Measurements from ENCODE around the gene PRDX5. TPM values are rescaled to one million over a fixed set of nuclear protein-coding genes. Genes with fewer than 3 reads are reported as not detected.

Gene PRDX5
- total and polyA plus RNA-seq, 9 of the 15 experiments (the other 6 are each of a cell fraction or from before 2014, with no cell fraction given) = 40.8 to 327 (median 204) TPM

GRCh38 chr11:64355078-64355940 is 37.4 kb downstream of the PRDX5 start (continued):
- TF ChIP-seq, protein P1, sequence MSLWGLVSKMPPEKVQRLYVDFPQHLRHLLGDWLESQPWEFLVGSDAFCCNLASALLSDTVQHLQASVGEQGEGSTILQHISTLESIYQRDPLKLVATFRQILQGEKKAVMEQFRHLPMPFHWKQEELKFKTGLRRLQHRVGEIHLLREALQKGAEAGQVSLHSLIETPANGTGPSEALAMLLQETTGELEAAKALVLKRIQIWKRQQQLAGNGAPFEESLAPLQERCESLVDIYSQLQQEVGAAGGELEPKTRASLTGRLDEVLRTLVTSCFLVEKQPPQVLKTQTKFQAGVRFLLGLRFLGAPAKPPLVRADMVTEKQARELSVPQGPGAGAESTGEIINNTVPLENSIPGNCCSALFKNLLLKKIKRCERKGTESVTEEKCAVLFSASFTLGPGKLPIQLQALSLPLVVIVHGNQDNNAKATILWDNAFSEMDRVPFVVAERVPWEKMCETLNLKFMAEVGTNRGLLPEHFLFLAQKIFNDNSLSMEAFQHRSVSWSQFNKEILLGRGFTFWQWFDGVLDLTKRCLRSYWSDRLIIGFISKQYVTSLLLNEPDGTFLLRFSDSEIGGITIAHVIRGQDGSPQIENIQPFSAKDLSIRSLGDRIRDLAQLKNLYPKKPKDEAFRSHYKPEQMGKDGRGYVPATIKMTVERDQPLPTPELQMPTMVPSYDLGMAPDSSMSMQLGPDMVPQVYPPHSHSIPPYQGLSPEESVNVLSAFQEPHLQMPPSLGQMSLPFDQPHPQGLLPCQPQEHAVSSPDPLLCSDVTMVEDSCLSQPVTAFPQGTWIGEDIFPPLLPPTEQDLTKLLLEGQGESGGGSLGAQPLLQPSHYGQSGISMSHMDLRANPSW (CRISPR knock-in tag; IDR thresholded peaks at IDR 0.05) = no peak
- no peak for TF ChIP-seq SNIP1 (IDR thresholded peaks at IDR 0.05; ENCODE audit: low read depth)
- no peak for TF ChIP-seq ZNF174 (CRISPR knock-in tag; IDR thresholded peaks at IDR 0.05)
- no peak for TF ChIP-seq MEF2D (tag; conservative IDR thresholded peaks at IDR 0.05; ENCODE audit: low read depth)
- TF ChIP-seq CCNT2 (IDR thresholded peaks at IDR 0.05; ENCODE audit: borderline replicate concordance, extremely low read depth, insufficient read length, low read depth, low read length) = peak; percentile 60
- no peak for TF ChIP-seq NELFE (IDR thresholded peaks at IDR 0.05; ENCODE audit: insufficient read depth, insufficient read length)
- peak; percentile 62; the same call in 1 of the 2 replicates for TF ChIP-seq STAG1 (CRISPR knock-in tag; IDR thresholded peaks at IDR 0.05; ENCODE audit: borderline replicate concordance)
- TF ChIP-seq MYBL2 (IDR thresholded peaks at IDR 0.05; ENCODE audit: low read depth) = no peak
- no peak for TF ChIP-seq MYBL2 (CRISPR knock-in tag; IDR thresholded peaks at IDR 0.05; ENCODE audit: borderline replicate concordance)
- TF ChIP-seq KAT2B (IDR thresholded peaks at IDR 0.05; ENCODE audit: low read depth, low read length) = no peak
- TF ChIP-seq CCAR2 (IDR thresholded peaks at IDR 0.05; ENCODE audit: low read depth, low read length) = no peak
- no peak for TF ChIP-seq PURB (CRISPR knock-in tag; IDR thresholded peaks at IDR 0.05; ENCODE audit: low read depth)
- TF ChIP-seq, protein P2, sequence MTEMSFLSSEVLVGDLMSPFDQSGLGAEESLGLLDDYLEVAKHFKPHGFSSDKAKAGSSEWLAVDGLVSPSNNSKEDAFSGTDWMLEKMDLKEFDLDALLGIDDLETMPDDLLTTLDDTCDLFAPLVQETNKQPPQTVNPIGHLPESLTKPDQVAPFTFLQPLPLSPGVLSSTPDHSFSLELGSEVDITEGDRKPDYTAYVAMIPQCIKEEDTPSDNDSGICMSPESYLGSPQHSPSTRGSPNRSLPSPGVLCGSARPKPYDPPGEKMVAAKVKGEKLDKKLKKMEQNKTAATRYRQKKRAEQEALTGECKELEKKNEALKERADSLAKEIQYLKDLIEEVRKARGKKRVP (CRISPR knock-in tag; IDR thresholded peaks at IDR 0.05) = no peak
- TF ChIP-seq, protein P3, sequence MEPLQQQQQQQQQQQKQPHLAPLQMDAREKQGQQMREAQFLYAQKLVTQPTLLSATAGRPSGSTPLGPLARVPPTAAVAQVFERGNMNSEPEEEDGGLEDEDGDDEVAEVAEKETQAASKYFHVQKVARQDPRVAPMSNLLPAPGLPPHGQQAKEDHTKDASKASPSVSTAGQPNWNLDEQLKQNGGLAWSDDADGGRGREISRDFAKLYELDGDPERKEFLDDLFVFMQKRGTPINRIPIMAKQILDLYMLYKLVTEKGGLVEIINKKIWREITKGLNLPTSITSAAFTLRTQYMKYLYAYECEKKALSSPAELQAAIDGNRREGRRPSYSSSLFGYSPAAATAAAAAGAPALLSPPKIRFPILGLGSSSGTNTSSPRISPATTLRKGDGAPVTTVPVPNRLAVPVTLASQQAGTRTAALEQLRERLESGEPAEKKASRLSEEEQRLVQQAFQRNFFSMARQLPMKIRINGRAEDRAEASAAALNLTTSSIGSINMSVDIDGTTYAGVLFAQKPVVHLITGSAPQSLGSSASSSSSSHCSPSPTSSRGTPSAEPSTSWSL (CRISPR knock-in tag; IDR thresholded peaks at IDR 0.05; ENCODE audit: borderline replicate concordance) = no peak
- TF ChIP-seq ZNF384 (IDR thresholded peaks at IDR 0.05; ENCODE audit: low read depth, low read length) = no peak
- TF ChIP-seq SMAD2 (IDR thresholded peaks at IDR 0.05; ENCODE audit: low read depth, low read length) = no peak
- no peak for TF ChIP-seq SRSF7 (optimal IDR thresholded peaks at IDR 0.05; ENCODE audit: low read depth, low read length)
- TF ChIP-seq USF2 (CRISPR knock-in tag; IDR thresholded peaks at IDR 0.05) = no peak
- no peak for TF ChIP-seq RHOXF2B (CRISPR knock-in tag; conservative IDR thresholded peaks at IDR 0.05)
- TF ChIP-seq RBM15 (IDR thresholded peaks at IDR 0.05; ENCODE audit: insufficient read depth, low read length) = no peak
- TF ChIP-seq ETV5 (CRISPR knock-in tag; IDR thresholded peaks at IDR 0.05; ENCODE audit: low read depth) = no peak; the same call in 1 of the 2 replicates
